HepG2 (cell line): ENCODE results near the gene PEX19. TPM values are rescaled to one million over a fixed set of nuclear protein-coding genes. Genes with fewer than 3 reads are reported as not detected.

Experiments
- ATAC-seq: fragments of 200-7000 bp; cut with Tn5 transposase; 3 replicates; pipeline ENCODE4 v1.9.1; 2020; ENCODE audit warnings: mild to moderate bottlenecking, moderate library complexity
- BruUV-seq: library from RNA; stranded (reverse); fragments of 400-500 nt; replicated peaks from 2 replicates; lab custom pipeline; 2021; lab: Mats Ljungman, UMichigan
- CTCF ChIA-PET: fragments of 300-600 bp; formaldehyde crosslinking; extraction: SDS; loops from one replicate; lab custom pipeline; 2021; ENCODE audit warnings: low total read pairs, inconsistent platforms, low intra/inter-chr PET ratio; lab: Yijun Ruan, JAX
- POLR2A ChIA-PET: fragments of 350-600 bp; sonication (Branson Sonifier 250); formaldehyde crosslinking; loops from one replicate; lab custom pipeline; 2020; ENCODE audit warnings: antibody characterized with exemption, inconsistent platforms; lab: Yijun Ruan, JAX
- DNase-seq: peaks from one replicate; pipeline ENCODE4 v3.0.0-alpha.2; 2015; ENCODE audit warnings: low spot score
- FAIRE-seq: peaks from 3 replicates; lab custom pipeline; 2011; peaks lifted over from hg19 to GRCh38; lab: Jason Lieb, UNC
- H2AFZ ChIP-seq: one replicate; pipeline ENCODE4 v1.6.1; 2011; ENCODE audit warnings: low read length, inconsistent platforms
- H3K27ac ChIP-seq: fragments of 300-600 bp; 3 replicates; pipeline ENCODE4 v1.8.0; 2011; ENCODE audit warnings: mixed run types, mild to moderate bottlenecking, mixed read lengths, low read length, inconsistent platforms; ENCODE audit not compliant: insufficient read depth; ENCODE audit errors: extremely low read length
- H3K27me3 ChIP-seq, 2 experiments: fragments of 200-600 bp in 1 of 2; 2 replicates in 1 of 2; 3 replicates in 1 of 2; pipeline versions ENCODE4 v1.6.0 to v1.8.0; 2011; ENCODE audit warnings: low read length in 2 of 2, mild to moderate bottlenecking in 2 of 2, moderate library complexity in 2 of 2, inconsistent platforms in 1 of 2; ENCODE audit not compliant: insufficient read depth in 2 of 2, control insufficient read depth in 1 of 2
- H3K36me3 ChIP-seq, 2 experiments: fragments of 200-600 bp in 1 of 2; replicated peaks in 1 of 2; 2 replicates in 1 of 2; 3 replicates in 1 of 2; pipeline versions ENCODE4 v1.5.1 to v1.8.0; 2011; ENCODE audit warnings: low read length in 2 of 2, inconsistent platforms in 1 of 2; ENCODE audit not compliant: insufficient read depth in 2 of 2, control insufficient read depth in 1 of 2
- H3K4me1 ChIP-seq: 2 replicates; pipeline ENCODE4 v1.5.1; 2012; ENCODE audit warnings: low read length, inconsistent platforms; ENCODE audit not compliant: insufficient read depth
- H3K4me2 ChIP-seq: 2 replicates; pipeline ENCODE4 v1.6.0; 2011; ENCODE audit warnings: low read depth, low read length, inconsistent platforms
- H3K4me3 ChIP-seq, 3 experiments: fragments of 200-600 bp in 1 of 3; sonication (generic), shearing (Covaris generic) in 1 of 3; replicated peaks in 1 of 3; 2 replicates each; pipeline ENCODE4 v1.5.1; 2011 to 2016; ENCODE audit warnings: low read length in 3 of 3, inconsistent platforms in 2 of 3, low read depth in 2 of 3, mild to moderate bottlenecking in 2 of 3, control low read depth in 1 of 3, mixed read lengths in 1 of 3; ENCODE audit not compliant: insufficient read depth in 1 of 3
- H3K79me2 ChIP-seq: one replicate; pipeline ENCODE4 v1.6.1; 2011; ENCODE audit warnings: low read length, inconsistent platforms; ENCODE audit not compliant: insufficient read depth
- H3K9ac ChIP-seq: 2 replicates; pipeline ENCODE4 v1.6.0; 2011; ENCODE audit warnings: mild to moderate bottlenecking, low read depth, low read length, inconsistent platforms; ENCODE audit not compliant: insufficient read depth
- H3K9me3 ChIP-seq: 2 replicates; pipeline ENCODE4 v1.5.1; 2012; ENCODE audit warnings: mild to moderate bottlenecking, low read length
- H4K20me1 ChIP-seq: 2 replicates; pipeline ENCODE4 v1.6.0; 2011; ENCODE audit warnings: inconsistent platforms, mild to moderate bottlenecking, low read length, moderate library complexity; ENCODE audit not compliant: insufficient read depth
- ADNP ChIP-seq: sonication (generic); formaldehyde crosslinking; IDR thresholded peaks from 2 replicates; pipeline ENCODE4 v1.4.0; 2020; ENCODE audit warnings: missing genetic modification reagents
- ATF1 ChIP-seq: IDR thresholded peaks from 2 replicates; pipeline ENCODE4 v1.6.1; 2016; ENCODE audit warnings: mild to moderate bottlenecking, control low read depth
- GTF2F1 ChIP-seq: fragments of 150-350 bp; IDR thresholded peaks from 2 replicates; pipeline ENCODE4 v1.6.1; 2014; ENCODE audit warnings: low read length
- KAT8 ChIP-seq: IDR thresholded peaks from 2 replicates; pipeline ENCODE4 v1.6.1; 2016; ENCODE audit warnings: missing genetic modification reagents, missing compliant biosample characterization
- KLF13 ChIP-seq: sonication (generic); formaldehyde crosslinking; IDR thresholded peaks from 2 replicates; pipeline ENCODE4 v1.4.0; 2020; ENCODE audit warnings: mild to moderate bottlenecking, missing genetic modification reagents
- MATR3 ChIP-seq: sonication (generic); formaldehyde crosslinking; IDR thresholded peaks from 2 replicates; pipeline ENCODE4 v1.4.0; 2020; ENCODE audit warnings: missing genetic modification reagents
- MED1 ChIP-seq: sonication (generic); formaldehyde crosslinking; IDR thresholded peaks from 2 replicates; pipeline ENCODE4 v1.4.0; 2020; ENCODE audit warnings: missing genetic modification reagents
- MXI1 ChIP-seq: IDR thresholded peaks from 3 replicates; pipeline ENCODE4 v1.6.1; 2012; ENCODE audit warnings: low read depth, low read length, inconsistent platforms, borderline replicate concordance
- MZF1 ChIP-seq: sonication (generic); formaldehyde crosslinking; IDR thresholded peaks from 2 replicates; pipeline ENCODE4 v1.8.1; 2023; ENCODE audit warnings: mild to moderate bottlenecking, missing genetic modification reagents, borderline replicate concordance
- PRPF4 ChIP-seq: fragments of 200-400 bp; formaldehyde crosslinking; IDR thresholded peaks from 2 replicates; pipeline ENCODE4 v1.6.1; 2016; ENCODE audit warnings: low read length, low read depth; ENCODE audit not compliant: poor library complexity, severe bottlenecking
- RFX5 ChIP-seq: IDR thresholded peaks from 2 replicates; pipeline ENCODE4 v1.6.1; 2011; ENCODE audit warnings: low read depth, low read length, improper control_type of control experiment
- SAP130 ChIP-seq: IDR thresholded peaks from 2 replicates; pipeline ENCODE4 v1.6.1; 2016; ENCODE audit warnings: low read depth
- SIN3A ChIP-seq: IDR thresholded peaks from 2 replicates; pipeline ENCODE4 v1.6.1; 2011; ENCODE audit warnings: low read depth, mild to moderate bottlenecking, control low read depth, low read length, borderline replicate concordance
- SIX1 ChIP-seq: sonication (generic); formaldehyde crosslinking; IDR thresholded peaks from 2 replicates; pipeline ENCODE4 v1.4.0; 2020; ENCODE audit warnings: missing genetic modification reagents, borderline replicate concordance
- SNAI1 ChIP-seq: sonication (generic); formaldehyde crosslinking; IDR thresholded peaks from 2 replicates; pipeline ENCODE4 v1.5.0; 2020; ENCODE audit warnings: mild to moderate bottlenecking, missing genetic modification reagents, borderline replicate concordance
- ZNF121 ChIP-seq: sonication (generic); formaldehyde crosslinking; IDR thresholded peaks from 2 replicates; pipeline ENCODE4 v1.5.0; 2020; ENCODE audit warnings: mild to moderate bottlenecking, missing genetic modification reagents
- ZNF430 ChIP-seq: sonication (generic); formaldehyde crosslinking; IDR thresholded peaks from 2 replicates; pipeline ENCODE4 v1.9.0; 2021; ENCODE audit warnings: mild to moderate bottlenecking, missing genetic modification reagents
- ZNF780A ChIP-seq: sonication (generic); formaldehyde crosslinking; IDR thresholded peaks from 2 replicates; pipeline ENCODE4 v1.8.0; 2022; ENCODE audit warnings: mild to moderate bottlenecking, missing genetic modification reagents, moderate library complexity
- ZSCAN9 ChIP-seq: IDR thresholded peaks from 2 replicates; pipeline ENCODE4 v1.6.1; 2016; ENCODE audit warnings: borderline replicate concordance
- WGBS: methylation state at CpG from one replicate; pipeline ENCODE4 v1.1.6; 2017; ENCODE audit warnings: low lambda C conversion rate; 5-methylcytosine and 5-hydroxymethylcytosine counted together
- in situ Hi-C: cut with HindIII; loops from 2 replicates; pipeline ENCODE4 v1.10.0; 2017; ENCODE audit warnings: low pct_unique_long_range_greater_than_20kb; ENCODE audit not compliant: extremely low pct_ligation_motif_present
- intact Hi-C: fragments of 100-400 bp; cut with micrococcal nuclease; formaldehyde crosslinking; loops from one replicate; pipeline ENCODE4 v1.10.0; 2022; ENCODE audit not compliant: unreplicated experiment
- polyA plus RNA-seq, 8 experiments: library from polyadenylated mRNA; depleted of rRNA in 3 of 8; stranded (reverse) in 7 of 8; unstranded in 1 of 8; fragments of >200 nt; fragmentation: Illumina TruSeq in 4 of 8; extraction: Trizol in 4 of 8; gene quantifications; 2 replicates each; pipeline versions ENCODE4 v1.2.1 to v1.2.3, GENCODE V29; 2011 to 2016; ENCODE audit warnings: low read depth in 4 of 8, missing spikeins in 1 of 8, mixed read lengths in 1 of 8; ENCODE audit not compliant: insufficient read depth in 1 of 8
- total RNA-seq, 5 experiments: library from RNA; depleted of rRNA; stranded (reverse); fragments of >200 nt; fragmentation: Illumina TruSeq; extraction: Trizol; gene quantifications; 2 replicates each; pipeline ENCODE4 v1.2.3, GENCODE V29; 2016; ENCODE audit warnings: low read depth in 1 of 5
- TF ChIP-seq, protein P1 (sequence below): sonication (generic); formaldehyde crosslinking; IDR thresholded peaks from 2 replicates; pipeline ENCODE4 v1.8.0; 2022; ENCODE audit warnings: mild to moderate bottlenecking, missing genetic modification reagents, borderline replicate concordance
- TF ChIP-seq, protein P2 (sequence below): sonication (generic); formaldehyde crosslinking; IDR thresholded peaks from 2 replicates; pipeline ENCODE4 v1.8.1; 2023; ENCODE audit warnings: missing genetic modification reagents, mild to moderate bottlenecking, borderline replicate concordance
- TF ChIP-seq, protein P3 (sequence below): IDR thresholded peaks from 2 replicates; pipeline ENCODE4 v1.6.1; 2012; ENCODE audit warnings: inconsistent platforms
- TF ChIP-seq, protein P4 (sequence below): sonication (generic); formaldehyde crosslinking; IDR thresholded peaks from 2 replicates; pipeline ENCODE4 v1.4.0; 2020; ENCODE audit warnings: mild to moderate bottlenecking, missing genetic modification reagents, borderline replicate concordance

The PEX19 gene
- total and polyA plus RNA-seq, 2 of the 13 experiments (the other 11 are each of a cell fraction or from before 2014, with no cell fraction given): 47.0 to 51.8 TPM

DNA sequence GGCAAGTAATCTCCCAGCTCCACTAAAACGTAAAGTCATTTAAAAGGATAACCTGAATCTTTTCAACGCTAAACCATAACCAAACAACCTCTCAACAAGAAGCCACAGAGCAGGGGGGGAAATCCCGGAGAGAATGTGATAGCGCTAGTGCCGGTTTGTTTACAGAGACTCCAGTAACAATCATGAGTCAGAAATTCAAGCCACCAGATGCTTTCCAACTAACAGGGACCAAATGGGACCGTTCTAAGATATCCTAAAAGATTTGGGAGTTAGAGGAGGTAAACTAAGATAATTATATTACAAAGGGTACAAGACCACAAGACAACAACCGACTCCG lies 23.4 kb downstream of the PEX19 start:
- Histone ChIP-seq H3K27ac (peak overlapping the region; percentile 95), H3K36me3 (no peaks in the 10 kb centered on the region; a peak in 1 of 5 replicates), H3K4me1 (peaks cover 54% of the 10 kb centered on the region), H3K27me3 (no peaks in the 10 kb centered on the region; a peak in 1 of 5 replicates), H3K4me3 (peak overlapping the region; percentile 79 to 100 (median 100)), H3K79me2 (peaks cover 49% of the 10 kb centered on the region), H3K9ac (peak overlapping the region; percentile 99), H2AFZ (no peak overlapping the region), H3K4me2 (peak overlapping the region; percentile 83), H3K9me3 (no peaks in the 10 kb centered on the region), H4K20me1 (0 out of 2 replicates have a peak, but pooled peaks cover 8% of the 10 kb centered on the region)
- intact Hi-C loops: no loop called here
- peak; percentile 72 for ATAC-seq
- DNase-seq: peak; percentile 83
- peak; percentile 61 for FAIRE-seq
- ChIA-PET CTCF (no interaction called here), POLR2A (interaction anchor here (0.9 to 3.7 kb wide), 10 partner anchors 8 to 191 kb away, joined by 3 to 42 read pairs (median 4); partner anchors contain the start of genes KCNJ10 and PEX19)
- in situ Hi-C loops: no loop called here
- under 1% methylated on average over 8 of the region's 8 CpGs for WGBS
- no TSS peak for BruUV-seq
- no peak for TF ChIP-seq SIX1 (CRISPR knock-in tag)
- TF ChIP-seq ZSCAN9 (CRISPR knock-in tag): no peak
- TF ChIP-seq ATF1 (CRISPR knock-in tag): no peak
- TF ChIP-seq, protein P1, sequence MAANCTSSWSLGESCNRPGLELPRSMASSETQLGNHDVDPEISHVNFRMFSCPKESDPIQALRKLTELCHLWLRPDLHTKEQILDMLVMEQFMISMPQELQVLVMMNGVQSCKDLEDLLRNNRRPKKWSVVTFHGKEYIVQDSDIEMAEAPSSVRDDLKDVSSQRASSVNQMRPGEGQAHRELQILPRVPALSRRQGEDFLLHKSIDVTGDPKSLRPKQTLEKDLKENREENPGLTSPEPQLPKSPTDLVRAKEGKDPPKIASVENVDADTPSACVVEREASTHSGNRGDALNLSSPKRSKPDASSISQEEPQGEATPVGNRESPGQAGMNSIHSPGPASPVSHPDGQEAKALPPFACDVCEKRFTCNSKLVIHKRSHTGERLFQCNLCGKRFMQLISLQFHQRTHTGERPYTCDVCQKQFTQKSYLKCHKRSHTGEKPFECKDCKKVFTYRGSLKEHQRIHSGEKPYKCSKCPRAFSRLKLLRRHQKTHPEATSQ (CRISPR knock-in tag): no peak
- 0 out of 2 replicates have a peak, but pooled peaks have one; percentile 35 for TF ChIP-seq SIN3A
- no peak for TF ChIP-seq KLF13 (CRISPR knock-in tag)
- no peak for TF ChIP-seq MATR3
- peak; percentile 43; the same call in 1 of the 3 replicates for TF ChIP-seq MXI1
- no peak for TF ChIP-seq KAT8 (CRISPR knock-in tag)
- no peak for TF ChIP-seq PRPF4
- no peak for TF ChIP-seq MZF1
- TF ChIP-seq GTF2F1: no peak
- no peak for TF ChIP-seq ZNF780A (CRISPR knock-in tag)
- TF ChIP-seq SNAI1 (CRISPR knock-in tag): no peak
- peak; percentile 62 for TF ChIP-seq SAP130 (CRISPR knock-in tag)
- TF ChIP-seq, protein P2, sequence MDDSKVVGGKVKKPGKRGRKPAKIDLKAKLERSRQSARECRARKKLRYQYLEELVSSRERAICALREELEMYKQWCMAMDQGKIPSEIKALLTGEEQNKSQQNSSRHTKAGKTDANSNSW: no peak
- no peak for TF ChIP-seq RFX5
- no peak for TF ChIP-seq ZNF430 (CRISPR knock-in tag)
- no peak for TF ChIP-seq ZNF121 (CRISPR knock-in tag)
- no peak for TF ChIP-seq ADNP (CRISPR knock-in tag)
- peak; percentile 21; the same call in 1 of the 2 replicates for TF ChIP-seq MED1 (CRISPR knock-in tag)
- TF ChIP-seq, protein P3, sequence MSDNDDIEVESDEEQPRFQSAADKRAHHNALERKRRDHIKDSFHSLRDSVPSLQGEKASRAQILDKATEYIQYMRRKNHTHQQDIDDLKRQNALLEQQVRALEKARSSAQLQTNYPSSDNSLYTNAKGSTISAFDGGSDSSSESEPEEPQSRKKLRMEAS: no peak
- TF ChIP-seq, protein P4, sequence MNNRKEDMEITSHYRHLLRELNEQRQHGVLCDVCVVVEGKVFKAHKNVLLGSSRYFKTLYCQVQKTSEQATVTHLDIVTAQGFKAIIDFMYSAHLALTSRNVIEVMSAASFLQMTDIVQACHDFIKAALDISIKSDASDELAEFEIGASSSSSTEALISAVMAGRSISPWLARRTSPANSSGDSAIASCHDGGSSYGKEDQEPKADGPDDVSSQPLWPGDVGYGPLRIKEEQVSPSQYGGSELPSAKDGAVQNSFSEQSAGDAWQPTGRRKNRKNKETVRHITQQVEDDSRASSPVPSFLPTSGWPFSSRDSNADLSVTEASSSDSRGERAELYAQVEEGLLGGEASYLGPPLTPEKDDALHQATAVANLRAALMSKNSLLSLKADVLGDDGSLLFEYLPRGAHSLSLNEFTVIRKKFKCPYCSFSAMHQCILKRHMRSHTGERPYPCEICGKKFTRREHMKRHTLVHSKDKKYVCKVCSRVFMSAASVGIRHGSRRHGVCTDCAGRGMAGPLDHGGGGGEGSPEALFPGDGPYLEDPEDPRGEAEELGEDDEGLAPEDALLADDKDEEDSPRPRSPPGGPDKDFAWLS: no peak
